A549 treated with ZK216348 at 1 μM for 4 hours (cell line): Measurements from ENCODE around the gene CAMKMT. TPM values are rescaled to one million over a fixed set of nuclear protein-coding genes. Genes with fewer than 3 reads are reported as not detected.

ENCODE experiments used
- total RNA-seq: library from RNA; stranded (reverse); fragments of 200-300 nt; extraction: Qiagen RNA extraction; gene quantifications from 5 replicates; pipeline ENCODE4 v1.2.3, GENCODE V29; 2022; ENCODE audit warnings: low read depth

CAMKMT gene
- total RNA-seq: 3.6 to 6.5 TPM (median 4.5 TPM) in 5 replicates

GRCh38 chr2:44361330-44362206 is at the start of gene CAMKMT, which contains the start of gene PREPL:
TSS of gene CAMKMT (plus strand) at chr2:44361947.
TSS of gene PREPL (minus strand) at chr2:44361494. CDS start at chr2:44346342, 15,152 bp downstream.

Other genes with a start within 250 kb of the CAMKMT start
- 23.8 to 39.0 TPM (median 33.2 TPM) in 5 replicates for gene PPM1B, start 193.1 kb upstream of the CAMKMT start, total RNA-seq
- gene SLC3A1, start 86.5 kb upstream of the CAMKMT start, total RNA-seq: 0.52 to 1.3 TPM (median 0.73 TPM) in 5 replicates
- 16.2 to 25.5 TPM (median 23.6 TPM) in 5 replicates for gene PREPL, start 453 bp upstream of the CAMKMT start, total RNA-seq